ENCODE data around the gene TMCO2.

GRCh38 chr1:40267767-40268187 lies 20.0 kb downstream of the TMCO2 start:
- no peak for TF ChIP-seq FOSL1 (IDR thresholded peaks at IDR 0.05; ENCODE audit: low read depth)
- TF ChIP-seq, protein P1, sequence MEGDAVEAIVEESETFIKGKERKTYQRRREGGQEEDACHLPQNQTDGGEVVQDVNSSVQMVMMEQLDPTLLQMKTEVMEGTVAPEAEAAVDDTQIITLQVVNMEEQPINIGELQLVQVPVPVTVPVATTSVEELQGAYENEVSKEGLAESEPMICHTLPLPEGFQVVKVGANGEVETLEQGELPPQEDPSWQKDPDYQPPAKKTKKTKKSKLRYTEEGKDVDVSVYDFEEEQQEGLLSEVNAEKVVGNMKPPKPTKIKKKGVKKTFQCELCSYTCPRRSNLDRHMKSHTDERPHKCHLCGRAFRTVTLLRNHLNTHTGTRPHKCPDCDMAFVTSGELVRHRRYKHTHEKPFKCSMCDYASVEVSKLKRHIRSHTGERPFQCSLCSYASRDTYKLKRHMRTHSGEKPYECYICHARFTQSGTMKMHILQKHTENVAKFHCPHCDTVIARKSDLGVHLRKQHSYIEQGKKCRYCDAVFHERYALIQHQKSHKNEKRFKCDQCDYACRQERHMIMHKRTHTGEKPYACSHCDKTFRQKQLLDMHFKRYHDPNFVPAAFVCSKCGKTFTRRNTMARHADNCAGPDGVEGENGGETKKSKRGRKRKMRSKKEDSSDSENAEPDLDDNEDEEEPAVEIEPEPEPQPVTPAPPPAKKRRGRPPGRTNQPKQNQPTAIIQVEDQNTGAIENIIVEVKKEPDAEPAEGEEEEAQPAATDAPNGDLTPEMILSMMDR (IDR thresholded peaks at IDR 0.05 in 2 of 3, conservative IDR thresholded peaks at IDR 0.05 in 1 of 3; ENCODE audit: borderline replicate concordance in 1 of 3, insufficient read depth in 1 of 3, low read depth in 2 of 3, low read length in 2 of 3), result no peak
- no peak for TF ChIP-seq POLR2A (IDR thresholded peaks at IDR 0.05; ENCODE audit: borderline replicate concordance, extremely low read depth, insufficient read depth, insufficient read length)
- TF ChIP-seq POLR2AphosphoS5 (IDR thresholded peaks at IDR 0.05; ENCODE audit: low read depth, low read length), result no peak
- TF ChIP-seq JUND (IDR thresholded peaks at IDR 0.05), result no peak
- no peak for TF ChIP-seq EZH2phosphoT487 (IDR thresholded peaks at IDR 0.05; ENCODE audit: borderline replicate concordance)
- no peak for TF ChIP-seq EGR1 (IDR thresholded peaks at IDR 0.05; ENCODE audit: low read depth)
- TF ChIP-seq SRF (IDR thresholded peaks at IDR 0.05; ENCODE audit: low read depth), result no peak
- TF ChIP-seq RAD21 (IDR thresholded peaks at IDR 0.05; ENCODE audit: low read depth), result no peak
